HG03521 (cell line): ENCODE measurements around the gene TMEM238.
A peak's percentile ranks its signal among the peaks of the same experiment; 100 is the strongest.
"Not testable (repeated sequence)": the region's sequence is repeated elsewhere in the genome, so short reads cannot be mapped to it uniquely, and the experiment has no call there.

Experiments
- ATAC-seq: cut with Tn5 transposase; IDR thresholded peaks from one replicate; pipeline ENCODE4 v1.9.1; 2021; ENCODE audit warnings: mild to moderate bottlenecking, moderate library complexity; ENCODE audit not compliant: unreplicated experiment

The TMEM238 gene

DNA sequence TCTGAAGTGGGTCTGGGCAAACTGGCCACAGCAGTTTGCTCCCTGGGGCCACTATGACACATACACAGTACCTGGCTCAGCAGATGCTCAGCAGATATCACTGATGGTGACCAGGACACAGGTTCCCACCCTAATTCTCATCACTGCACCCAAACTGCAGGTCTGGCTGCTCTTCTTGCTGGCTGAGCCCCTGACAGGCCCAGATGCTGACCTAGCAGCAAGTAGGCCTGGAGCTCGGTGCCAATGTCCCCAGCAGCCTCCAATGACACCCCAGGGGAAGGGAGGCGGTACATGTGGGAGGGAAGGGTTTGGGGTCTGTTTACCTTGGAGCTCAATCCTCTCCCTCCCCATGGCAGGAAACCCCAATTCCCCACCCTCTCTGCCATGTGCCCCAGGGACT, 18.4 kb upstream of the TMEM238 start:
- ATAC-seq: no peak

DNA sequence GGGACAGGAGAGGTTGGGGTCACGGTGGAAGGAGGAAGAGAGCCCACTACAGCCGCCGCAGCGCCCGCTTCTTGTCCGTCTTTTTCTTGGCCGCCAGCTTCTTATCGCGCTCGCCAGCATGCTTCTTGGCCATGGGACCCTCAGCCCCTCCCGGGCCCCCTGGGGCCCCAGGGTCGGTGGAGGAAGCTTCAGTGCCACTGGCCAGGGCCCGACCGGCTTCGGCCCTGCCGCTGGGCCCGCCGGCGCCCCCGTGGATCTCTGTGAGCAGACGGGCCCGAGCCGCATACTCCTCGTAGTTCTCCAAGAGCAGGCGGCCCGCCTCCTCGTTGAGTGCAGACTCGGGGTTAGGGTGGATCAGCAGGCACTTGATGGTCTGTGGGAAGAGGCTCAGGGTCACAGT, 17.3 kb upstream of the TMEM238 start:
- not testable (repeated sequence) for ATAC-seq

DNA sequence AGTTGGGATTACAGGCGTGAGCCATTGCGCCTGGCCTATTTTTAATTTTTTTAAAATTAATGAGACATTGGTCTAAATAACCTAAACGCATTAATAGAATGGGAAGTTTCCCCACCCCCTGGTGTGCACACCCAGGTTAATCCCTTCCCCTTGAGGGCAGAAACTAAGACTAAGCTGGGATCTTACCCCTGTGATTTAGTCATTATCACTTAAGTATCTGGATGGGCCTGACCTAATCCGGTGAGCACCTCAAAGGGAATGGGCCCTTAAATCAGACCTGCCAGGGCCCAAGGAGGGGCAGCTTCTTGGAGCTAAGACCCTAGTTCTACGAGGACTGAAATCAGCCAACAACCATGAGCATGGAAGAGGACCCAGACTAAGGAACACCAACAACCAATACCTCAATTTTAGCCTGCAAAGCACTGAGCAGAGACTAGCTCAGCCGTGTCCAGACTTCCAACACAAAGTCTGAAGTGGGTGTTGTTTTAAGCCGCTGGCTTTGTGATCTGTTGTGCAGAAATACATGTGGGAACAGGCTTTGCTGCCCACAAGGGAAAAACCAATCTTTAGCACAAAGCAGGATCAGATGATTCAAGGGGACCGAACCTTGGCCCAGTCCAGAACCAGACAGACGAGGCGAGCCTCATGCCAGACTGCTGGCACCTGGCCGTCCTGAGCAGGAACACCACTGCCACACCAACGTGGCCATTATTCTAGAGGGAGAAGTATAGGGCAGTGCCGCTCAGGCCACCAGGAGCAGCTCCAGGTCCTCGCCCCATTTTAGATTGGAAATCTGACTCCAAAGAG, 16.4 kb upstream of the TMEM238 start:
- no peak for ATAC-seq

DNA sequence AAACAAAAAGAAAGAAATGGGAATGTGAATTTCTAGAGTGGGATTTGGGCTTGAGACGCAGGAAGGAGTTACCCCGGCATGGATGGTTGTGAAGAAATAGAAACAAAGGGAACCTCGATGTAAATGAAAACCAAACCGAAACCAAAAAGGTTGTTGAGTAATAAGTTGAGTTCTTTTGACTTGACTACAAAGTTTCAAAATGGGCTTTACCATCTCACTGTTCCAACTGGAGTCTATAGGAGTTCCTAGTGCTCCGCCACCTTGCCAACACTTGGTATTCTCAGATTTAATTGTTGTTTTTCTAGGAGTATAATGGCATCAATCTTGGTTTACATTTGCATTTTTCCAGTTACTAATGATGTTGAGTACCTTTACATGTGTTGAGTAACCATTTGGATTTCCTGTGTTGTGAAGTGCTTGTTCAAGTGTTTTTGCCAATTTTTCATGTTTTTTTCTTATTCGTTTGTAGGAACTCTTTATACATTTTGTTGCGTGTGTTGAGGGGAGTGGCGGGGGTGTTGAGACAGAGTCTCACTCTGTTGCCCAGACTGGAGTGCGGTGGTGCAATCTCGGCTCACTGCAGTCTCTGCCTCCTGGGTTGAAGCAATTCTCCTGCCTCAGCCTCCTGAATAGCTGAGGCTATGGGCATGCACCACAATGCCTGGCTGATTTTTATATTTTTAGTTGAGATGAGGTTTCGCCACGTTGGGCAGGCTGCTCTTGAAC, 14.3 kb upstream of the TMEM238 start:
- no peak for ATAC-seq

DNA sequence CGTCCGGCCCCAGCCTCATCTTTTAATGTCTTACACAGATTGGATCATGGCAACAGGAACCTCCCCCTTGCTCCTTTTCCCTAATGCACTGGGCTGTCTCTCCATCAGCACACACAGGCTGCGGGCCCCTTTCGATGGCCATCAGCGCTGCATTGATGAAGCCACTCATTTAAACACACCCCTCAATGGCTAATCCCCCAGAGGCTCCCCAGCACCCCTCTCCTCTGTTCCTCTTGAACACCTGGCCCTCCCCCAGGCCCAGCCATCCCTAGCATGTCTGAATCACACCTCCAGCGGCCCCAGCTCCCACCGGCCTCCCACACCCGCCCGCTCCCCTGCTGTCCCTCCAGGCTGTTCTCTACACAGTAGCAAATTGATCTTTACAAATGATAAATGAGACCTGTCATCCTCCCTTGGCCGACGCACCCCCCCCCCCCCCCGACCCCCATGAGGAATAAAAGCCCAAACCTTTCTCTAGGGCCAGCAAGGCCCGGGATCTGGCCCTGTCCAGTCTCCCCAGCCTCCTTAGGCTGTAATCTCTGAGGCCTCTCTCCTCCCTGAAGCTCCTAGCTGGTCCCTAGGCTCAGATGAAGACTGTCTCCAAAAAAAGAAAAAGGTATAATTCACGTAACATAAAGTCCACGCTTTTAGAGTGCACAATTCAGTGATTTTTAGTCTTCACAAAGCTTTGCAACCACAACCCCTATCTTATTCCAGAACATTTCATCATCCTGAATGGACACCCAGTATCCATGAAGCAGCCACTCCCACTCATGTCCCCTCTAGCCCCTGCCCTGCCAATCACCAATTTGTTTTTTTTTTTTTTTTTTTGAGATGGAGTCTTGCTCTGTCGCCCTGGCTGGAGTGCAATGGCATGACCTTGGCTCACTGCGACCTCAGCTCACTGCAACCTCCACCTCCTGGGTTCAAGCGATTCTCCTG, 9.0 kb upstream of the TMEM238 start:
- no peak for ATAC-seq

DNA sequence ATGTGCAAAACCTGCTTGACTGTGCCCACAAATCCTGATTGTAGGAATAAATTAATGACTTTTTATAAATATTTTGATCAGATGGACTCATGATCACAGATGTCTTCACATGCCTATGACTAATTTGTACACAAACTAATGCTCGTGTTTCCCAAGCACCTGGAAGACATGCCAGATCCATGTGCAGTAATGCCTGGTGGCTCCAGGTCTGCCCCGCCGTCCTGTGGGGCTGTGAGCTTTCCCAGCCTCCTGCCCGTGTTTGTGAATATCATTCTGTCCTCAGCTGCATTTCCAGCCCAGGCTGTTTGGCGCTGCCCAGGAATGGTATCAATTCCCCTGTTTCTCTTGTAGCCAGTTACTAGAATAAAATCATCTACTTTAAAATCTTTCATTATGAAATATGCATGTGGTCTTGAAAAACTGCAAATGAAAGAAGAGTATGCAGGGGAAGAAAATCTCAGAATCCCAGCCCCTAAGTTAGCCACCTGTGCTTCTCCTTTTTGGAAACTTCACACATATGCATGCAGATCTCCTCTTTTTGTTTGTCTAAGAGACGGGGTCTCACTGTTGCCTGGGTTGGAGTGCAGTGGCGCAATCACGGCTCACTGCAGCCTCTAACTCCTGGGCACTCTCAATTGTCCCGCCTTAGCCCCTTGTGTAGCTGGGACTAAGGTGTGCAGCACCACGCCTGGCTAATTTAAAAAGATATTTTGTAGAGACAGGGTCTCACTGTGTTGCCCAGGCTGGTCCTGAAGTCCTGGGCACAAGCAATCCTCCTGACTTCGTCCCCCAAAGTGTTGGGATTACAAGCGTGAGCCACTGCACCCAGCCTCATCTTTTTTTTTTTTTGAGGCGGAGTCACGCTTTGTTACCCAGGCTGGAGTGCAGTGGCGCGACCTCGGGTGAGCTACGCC, 7.9 kb upstream of the TMEM238 start:
- ATAC-seq: no peak

DNA sequence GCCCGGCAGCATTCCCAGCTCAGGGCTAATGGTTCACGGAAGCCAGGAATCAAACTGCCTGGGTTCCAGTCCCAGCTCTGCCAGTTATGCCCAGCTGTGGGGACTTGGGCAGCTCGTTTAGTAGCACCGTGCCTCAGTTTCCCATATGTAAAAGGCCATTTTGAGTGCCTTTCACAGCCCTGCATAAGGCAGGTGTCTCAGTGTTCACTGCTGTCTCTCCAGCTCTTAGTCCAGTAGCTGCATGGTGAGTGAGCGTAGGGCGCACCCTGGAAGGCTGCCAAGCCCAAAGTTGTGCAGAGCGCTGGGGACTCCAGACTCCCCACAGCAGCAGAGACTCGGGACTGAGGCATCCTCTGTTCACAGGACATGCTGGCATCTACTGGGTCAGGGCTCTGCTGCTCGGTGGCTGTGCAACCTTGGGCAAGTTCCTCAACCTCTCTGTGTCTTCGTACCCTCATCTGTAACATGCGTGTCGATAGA, 7.1 kb upstream of the TMEM238 start:
- no peak for ATAC-seq

DNA sequence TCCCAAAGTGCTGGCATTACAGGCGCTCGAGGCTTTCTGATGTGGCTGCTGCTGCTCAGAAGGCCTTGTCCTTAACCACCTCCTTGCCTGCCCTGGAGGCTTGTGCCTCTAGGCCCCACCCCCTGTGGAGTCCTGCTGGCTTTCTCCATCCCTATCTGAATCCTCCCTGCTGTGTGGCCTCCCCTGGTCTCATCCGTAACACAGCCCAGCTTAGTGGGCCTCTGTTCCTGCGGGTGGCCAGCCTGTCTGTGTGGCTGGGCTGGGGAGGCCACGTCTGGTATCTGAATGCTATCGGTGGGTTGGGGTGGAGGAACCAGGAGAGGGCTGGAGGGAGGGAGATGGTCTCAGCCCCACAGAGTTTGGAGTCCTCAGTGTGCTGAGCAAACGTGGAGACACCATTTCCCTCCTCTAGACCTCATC, 6.4 kb upstream of the TMEM238 start:
- ATAC-seq: no peak

DNA sequence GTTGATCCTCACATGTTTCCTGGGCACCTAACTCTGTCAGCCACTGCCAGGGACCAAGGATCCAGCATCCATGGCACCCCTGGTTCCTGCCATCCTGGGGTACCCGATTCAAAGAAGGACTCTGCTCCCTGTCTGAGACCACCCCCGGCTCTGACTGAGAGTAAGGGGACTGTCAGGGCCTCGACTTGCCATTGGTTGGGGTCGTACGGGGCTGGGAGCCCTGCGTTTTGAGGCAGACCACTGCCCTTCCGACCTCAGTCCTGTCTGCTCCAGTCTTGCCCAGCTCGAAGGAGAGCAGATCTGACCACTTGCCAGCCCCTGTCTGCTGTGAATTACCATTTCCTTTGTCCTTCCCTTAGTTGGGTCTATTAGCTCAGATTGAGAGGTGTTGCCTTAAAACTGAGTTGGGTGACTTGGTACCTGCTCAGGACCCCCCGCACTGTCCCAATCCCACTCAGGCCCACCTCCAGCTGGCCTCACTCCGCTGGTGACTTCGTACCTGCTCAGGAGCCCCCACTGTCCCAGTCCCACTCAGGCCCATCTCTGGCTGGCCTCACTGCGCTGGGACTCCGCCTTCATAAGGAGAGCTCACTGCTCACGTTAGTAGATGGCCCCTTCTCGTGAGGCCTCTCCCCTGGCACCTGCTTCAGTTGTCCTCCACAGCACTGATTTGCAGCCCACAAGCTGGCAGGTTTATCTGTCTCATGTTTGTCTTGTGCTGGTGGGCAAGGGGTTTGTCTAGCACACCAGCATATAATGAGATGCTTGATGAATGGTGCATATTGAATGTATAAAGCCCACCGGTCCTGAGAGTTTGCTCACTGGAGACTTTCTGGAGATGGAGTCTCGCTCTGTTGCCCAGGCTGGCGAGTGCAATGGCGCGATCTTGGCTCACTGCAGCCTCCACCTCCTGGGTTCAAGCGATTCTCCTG, 5.6 kb upstream of the TMEM238 start:
- no peak for ATAC-seq

DNA sequence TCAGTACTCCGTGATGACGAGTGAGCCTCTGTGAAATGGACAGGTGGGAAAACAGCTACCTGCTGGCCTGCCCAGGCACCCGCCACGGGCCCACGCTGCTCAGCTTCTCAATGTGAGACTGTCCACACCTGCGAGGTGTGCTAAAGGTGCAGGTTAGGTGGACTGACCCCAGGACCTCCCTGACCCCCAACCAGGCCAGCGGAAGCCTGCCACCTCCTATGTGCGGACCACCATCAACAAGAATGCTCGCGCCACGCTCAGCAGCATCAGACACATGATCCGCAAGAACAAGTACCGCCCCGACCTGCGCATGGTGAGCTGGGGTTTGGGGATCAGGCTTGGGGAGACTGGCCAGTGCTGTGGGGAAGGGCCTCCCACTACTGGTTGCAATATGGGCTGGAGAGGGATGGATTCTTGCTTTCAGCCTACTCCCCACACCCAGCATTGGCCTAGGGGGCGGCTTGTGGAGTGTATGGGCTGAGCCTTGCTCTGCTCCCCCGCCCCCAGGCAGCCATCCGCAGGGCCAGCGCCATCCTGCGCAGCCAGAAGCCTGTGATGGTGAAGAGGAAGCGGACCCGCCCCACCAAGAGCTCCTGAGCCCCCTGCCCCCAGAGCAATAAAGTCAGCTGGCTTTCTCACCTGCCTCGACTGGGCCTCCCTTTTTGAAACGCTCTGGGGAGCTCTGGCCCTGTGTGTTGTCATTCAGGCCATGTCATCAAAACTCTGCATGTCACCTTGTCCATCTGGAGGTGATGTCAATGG, 3.8 kb upstream of the TMEM238 start:
- no peak for ATAC-seq

DNA sequence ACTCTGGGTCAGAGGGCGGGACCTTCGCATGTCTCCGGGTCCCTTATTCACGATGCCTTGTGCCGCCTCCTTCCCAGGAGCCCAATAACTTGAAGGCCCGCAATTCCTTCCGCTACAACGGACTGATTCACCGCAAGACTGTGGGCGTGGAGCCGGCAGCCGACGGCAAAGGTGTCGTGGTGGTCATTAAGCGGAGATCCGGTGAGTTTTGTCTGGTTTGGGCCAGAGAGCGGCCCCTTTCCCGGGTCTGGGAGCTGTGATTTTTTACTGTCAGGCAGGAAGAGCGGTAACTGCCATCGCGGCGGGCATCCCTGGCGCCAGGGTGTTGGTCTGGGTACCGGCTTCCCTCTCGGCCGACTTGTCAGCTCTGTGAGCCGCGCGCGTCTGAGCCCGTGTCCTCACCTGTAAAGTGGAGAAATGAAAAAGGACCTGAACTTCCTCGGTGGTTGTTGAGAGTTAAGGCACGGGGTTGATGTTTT, 2.4 kb upstream of the TMEM238 start:
- no peak for ATAC-seq

DNA sequence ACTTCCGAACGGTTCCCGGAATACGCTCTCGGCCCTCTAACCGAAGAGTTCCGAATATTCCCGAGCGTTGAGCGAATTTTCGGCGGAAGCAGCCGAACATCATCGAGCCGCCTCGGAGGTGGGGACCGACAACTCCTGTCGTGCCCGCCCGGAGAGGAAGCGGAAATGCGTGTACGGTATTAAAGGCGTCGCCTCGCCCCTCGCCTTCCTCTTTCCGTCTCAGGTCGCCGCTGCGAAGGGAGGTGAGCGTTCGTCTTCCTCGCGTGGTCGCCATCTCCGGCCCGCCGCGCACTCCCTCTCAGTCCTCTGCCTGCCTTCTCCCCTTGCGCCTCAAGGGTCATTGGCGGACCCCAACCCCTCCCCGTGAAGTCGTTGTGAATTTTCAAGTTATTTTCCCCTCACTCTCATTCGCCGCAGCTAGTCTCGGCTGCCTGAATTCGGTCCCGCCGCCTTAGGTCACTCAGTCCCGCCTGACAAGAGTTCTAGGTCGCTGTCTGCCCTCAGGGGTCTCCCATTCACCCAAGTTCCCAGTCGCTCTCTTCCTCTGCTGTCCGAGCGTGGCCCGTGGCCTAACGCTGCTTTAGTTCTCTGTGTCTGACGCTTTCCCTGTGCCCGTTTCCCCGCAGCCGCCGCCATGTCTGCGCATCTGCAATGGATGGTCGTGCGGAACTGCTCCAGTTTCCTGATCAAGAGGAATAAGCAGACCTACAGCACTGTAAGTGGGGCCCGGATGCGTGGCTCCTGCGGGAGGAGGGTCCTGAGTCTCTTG, 1.8 kb upstream of the TMEM238 start, which contains the start of gene RPL28:
Gene RPL28 (plus strand): TSS at position 209 of the 769 bp plus-strand sequence. CDS start 426 bp downstream, at position 635.
- peak; percentile 77 for ATAC-seq

DNA sequence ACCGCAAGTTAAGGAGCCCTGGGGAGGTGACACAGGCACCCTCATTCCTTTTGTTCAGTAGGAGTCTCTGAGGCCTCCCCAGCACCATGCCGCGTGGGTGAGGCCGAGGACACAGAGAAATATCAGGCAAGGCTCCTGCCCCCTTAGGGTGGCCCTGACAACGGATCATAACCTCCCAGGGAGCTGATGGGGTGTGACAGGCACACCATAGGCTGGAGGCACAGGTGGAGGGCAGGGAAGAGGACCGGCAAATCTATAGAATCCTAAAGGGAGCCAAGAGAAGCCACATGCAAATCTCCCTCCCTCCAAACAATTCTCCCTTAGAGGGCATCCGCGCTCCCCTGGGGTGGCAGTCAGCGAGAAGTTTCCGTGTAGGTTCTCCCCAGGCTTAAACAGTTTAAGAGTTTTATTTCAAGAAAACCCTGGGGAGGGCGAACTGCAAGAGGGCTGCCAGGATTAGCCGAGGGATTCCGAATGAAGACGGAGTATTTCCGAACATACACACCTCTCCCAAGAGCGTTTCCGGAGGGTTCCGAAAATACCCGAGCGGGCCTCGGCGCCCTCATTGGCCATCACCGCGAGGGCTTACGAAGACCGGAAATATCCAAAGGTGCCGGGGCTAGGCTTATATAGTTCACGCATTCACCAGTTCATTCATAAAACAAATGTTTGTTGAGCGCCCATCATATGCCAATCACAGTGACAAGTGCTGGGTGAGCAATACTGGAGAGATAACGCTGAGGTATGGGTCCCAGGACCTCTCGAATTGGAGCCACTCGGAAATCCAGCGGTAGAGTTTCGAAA, 1.0 kb upstream of the TMEM238 start:
- peak; percentile 40 for ATAC-seq

DNA sequence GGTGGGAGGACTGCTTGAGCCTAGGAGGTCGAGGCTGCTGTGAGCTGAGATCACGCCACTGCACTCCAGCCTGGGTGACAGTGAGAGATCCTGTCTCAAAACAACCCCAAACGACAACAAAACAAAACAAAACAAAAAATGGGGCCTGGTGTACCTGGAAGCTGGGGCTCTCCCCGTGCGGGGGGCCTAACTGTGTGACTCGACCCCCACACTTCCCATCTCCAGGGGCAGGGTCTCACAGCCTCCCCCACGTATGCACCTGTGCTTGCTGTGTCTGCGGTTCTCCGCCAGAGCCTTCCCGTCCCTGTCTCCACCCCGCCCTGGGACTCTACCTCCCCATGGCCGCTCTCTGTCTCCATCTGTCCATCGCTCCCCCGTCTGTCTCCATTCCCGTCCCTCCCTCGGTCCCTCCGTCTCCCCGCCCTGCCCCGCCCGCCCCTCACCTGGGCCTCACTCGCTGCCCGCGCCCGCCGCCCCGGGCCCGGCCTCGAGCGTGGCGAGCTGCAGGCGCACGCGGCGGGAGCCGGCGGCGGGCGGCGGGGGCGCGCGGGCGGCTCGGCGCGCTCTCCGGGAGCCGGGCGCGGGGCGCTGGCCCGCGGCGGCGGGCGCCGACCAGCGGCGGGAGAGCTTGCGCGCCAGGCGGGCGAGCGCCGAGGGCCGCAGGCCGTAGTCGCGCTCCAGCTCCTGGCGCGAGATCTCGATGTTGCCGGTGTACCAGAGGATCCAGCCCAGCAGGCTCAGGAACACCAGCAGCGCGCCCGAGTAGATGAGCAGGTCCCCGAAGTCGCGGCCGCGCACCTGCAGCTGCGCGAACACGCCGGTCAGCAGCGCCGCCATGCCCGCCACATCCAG, 587 bp downstream of the TMEM238 start:
- ATAC-seq: no peak

DNA sequence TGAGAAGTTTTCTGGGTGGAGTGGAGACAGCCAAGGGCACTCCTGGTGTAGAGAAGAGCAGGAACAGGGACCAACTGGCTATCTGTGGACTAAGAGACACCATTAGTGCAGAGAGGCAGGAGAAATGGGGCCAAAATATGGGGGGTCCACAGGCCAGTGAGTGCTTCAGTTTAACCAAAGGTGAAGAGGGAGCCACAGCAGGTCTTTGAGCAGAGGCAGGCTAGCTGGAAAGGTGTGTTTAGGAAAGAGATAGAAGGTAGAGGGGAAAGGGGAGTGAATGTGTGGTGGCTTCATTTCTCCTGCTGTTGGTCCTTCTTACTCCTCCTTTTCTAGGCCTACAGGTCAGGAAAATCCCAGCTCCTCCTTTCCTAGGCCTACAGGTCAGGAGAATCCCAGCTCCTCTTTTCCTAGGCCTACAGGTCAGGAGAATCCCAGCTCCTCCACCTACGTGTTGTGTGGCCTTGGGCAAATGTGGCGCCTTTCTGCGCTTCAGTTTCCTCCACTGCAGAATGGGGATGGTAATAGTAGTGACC, 1.5 kb downstream of the TMEM238 start:
- no peak for ATAC-seq
